HEK293T (cell line): ENCODE results near the gene C22orf39.

Source experiments
- FOXA1 ChIP-seq: fragments of 450-650 bp; IDR thresholded peaks from 2 replicates; pipeline ENCODE4 v1.6.1; 2016; ENCODE audit warnings: mild to moderate bottlenecking
- SP1 ChIP-seq: fragments of 450-650 bp; IDR thresholded peaks from 2 replicates; pipeline ENCODE4 v1.6.1; 2017
- SUZ12 ChIP-seq: fragments of 450-650 bp; IDR thresholded peaks from 2 replicates; pipeline ENCODE4 v1.6.1; 2016; ENCODE audit warnings: mild to moderate bottlenecking
- TARDBP ChIP-seq: fragments of 450-650 bp; IDR thresholded peaks from 2 replicates; pipeline ENCODE4 v1.6.1; 2016

GRCh38 chr22:19401483-19401882 is 46.0 kb downstream of the C22orf39 start:
- TF ChIP-seq TARDBP (no peak), FOXA1 (no peak), SUZ12 (no peak), SP1 (no peak)
